KMS-11 (cell line): Measurements from ENCODE around the gene EPAS1.

ENCODE experiments used
- H2AFZ ChIP-seq: fragments of 200-600 bp; sonication (generic); 2 replicates; pipeline ENCODE4 v1.6.1; 2016; ENCODE audit warnings: antibody characterized with exemption, mixed run types, low read depth
- H3K27ac ChIP-seq: fragments of 200-600 bp; sonication (generic); 2 replicates; pipeline ENCODE4 v1.6.1; 2016; ENCODE audit warnings: mild to moderate bottlenecking, mixed run types
- H3K27me3 ChIP-seq: fragments of 200-600 bp; sonication (generic); 2 replicates; pipeline ENCODE4 v1.6.1; 2017; ENCODE audit warnings: mild to moderate bottlenecking, low read depth, mixed run types, moderate library complexity; ENCODE audit not compliant: insufficient read depth
- H3K36me3 ChIP-seq: fragments of 200-600 bp; sonication (generic); 2 replicates; pipeline ENCODE4 v1.6.1; 2017; ENCODE audit warnings: mild to moderate bottlenecking, mixed run types; ENCODE audit not compliant: insufficient read depth
- H3K4me1 ChIP-seq: fragments of 200-600 bp; sonication (generic); 2 replicates; pipeline ENCODE4 v1.6.1; 2016; ENCODE audit warnings: mild to moderate bottlenecking, low read depth, mixed run types; ENCODE audit not compliant: poor library complexity, severe bottlenecking
- H3K4me2 ChIP-seq: fragments of 200-600 bp; sonication (generic); 2 replicates; pipeline ENCODE4 v1.7.0; 2016; ENCODE audit warnings: mild to moderate bottlenecking, mixed run types
- H3K4me3 ChIP-seq: fragments of 200-600 bp; sonication (generic); IDR thresholded peaks from 2 replicates; pipeline ENCODE4 v1.6.1; 2017; ENCODE audit warnings: low read depth, low read length, mixed read lengths; ENCODE audit not compliant: insufficient read depth
- H3K79me2 ChIP-seq: fragments of 200-600 bp; sonication (generic); 2 replicates; pipeline ENCODE4 v1.6.1; 2016; ENCODE audit warnings: low read depth, mixed run types; ENCODE audit not compliant: insufficient read depth
- H3K9ac ChIP-seq: fragments of 200-600 bp; sonication (generic); 2 replicates; pipeline ENCODE4 v1.6.1; 2016; ENCODE audit warnings: mild to moderate bottlenecking, mixed run types
- H4K20me1 ChIP-seq: fragments of 200-600 bp; sonication (generic); 2 replicates; pipeline ENCODE4 v1.6.1; 2016; ENCODE audit warnings: mild to moderate bottlenecking, mixed run types; ENCODE audit not compliant: insufficient read depth
- TF ChIP-seq, protein P1 (sequence below): fragments of 200-600 bp; sonication (generic); conservative IDR thresholded peaks from 2 replicates; pipeline ENCODE4 v1.6.1; 2017; ENCODE audit warnings: low read depth, mild to moderate bottlenecking, antibody characterized with exemption, low read length, moderate library complexity, mixed read lengths

Gene EPAS1

DNA sequence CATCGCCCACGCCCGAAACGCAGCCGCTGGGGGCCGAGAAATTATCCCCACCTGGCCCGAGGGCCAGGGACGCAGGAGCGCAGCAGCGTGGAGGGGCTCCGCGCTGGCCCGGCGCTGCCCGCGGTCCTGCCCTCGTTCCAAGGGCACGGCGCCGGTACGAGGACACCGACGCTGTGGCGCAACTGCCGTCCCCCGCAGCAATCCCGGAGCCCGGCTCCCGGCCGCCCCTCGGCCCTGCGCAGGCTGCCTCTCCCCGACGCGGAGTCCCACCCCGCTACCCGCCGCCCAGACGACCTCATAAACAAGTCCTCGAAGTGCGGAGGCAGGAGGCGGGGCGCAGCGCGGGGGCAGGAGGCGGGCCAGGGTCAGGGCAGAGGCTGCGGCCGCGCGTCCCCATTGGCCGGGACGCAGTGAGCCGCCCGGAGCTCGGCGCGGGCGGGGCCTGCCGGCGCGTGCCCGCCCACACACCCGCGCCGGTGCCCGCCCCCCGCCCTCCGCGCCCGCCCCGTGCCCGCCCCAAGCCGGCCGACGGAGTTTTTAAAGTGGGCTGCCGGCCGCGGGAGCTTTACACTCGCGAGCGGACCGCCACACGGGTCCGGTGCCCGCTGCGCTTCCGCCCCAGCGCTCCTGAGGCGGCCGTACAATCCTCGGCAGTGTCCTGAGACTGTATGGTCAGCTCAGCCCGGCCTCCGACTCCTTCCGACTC lies at the start of gene EPAS1:
Gene EPAS1, plus strand, starts transcription at position 568 of the 706 bp plus-strand sequence. CDS start 505 bp downstream, outside the sequence.
- TF ChIP-seq, protein P1, sequence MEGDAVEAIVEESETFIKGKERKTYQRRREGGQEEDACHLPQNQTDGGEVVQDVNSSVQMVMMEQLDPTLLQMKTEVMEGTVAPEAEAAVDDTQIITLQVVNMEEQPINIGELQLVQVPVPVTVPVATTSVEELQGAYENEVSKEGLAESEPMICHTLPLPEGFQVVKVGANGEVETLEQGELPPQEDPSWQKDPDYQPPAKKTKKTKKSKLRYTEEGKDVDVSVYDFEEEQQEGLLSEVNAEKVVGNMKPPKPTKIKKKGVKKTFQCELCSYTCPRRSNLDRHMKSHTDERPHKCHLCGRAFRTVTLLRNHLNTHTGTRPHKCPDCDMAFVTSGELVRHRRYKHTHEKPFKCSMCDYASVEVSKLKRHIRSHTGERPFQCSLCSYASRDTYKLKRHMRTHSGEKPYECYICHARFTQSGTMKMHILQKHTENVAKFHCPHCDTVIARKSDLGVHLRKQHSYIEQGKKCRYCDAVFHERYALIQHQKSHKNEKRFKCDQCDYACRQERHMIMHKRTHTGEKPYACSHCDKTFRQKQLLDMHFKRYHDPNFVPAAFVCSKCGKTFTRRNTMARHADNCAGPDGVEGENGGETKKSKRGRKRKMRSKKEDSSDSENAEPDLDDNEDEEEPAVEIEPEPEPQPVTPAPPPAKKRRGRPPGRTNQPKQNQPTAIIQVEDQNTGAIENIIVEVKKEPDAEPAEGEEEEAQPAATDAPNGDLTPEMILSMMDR = no peak
- Histone ChIP-seq H3K9ac (peak within 1 kb of the TSS; percentile 22; the same call in 1 of the 2 replicates), H3K27me3 (peaks cover 12% of the 10 kb centered on the region)

DNA sequence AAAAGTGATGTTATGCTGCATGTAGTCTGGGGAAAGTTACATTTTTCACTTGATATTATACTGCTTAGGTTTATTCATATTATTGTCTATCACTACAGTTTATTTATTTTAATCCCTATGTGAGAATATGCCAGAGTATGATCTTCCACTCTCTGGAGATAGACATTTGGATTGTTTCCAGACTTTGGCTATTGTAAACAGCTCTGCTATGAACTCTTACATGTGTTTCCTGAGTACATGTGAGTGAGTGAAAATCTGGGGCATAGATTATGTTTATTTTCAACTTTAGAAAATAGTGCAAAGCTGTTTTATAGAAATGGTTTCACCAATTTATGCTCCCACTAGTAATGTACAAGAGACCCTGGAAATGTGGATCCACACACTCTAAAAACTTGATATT lies 49.0 kb upstream of the EPAS1 start:
- H3K9ac ChIP-seq = no peak overlapping the region
- no peaks in the 10 kb centered on the region for H3K4me1 ChIP-seq
- TF ChIP-seq, protein P1 = no peak
- no peaks in the 10 kb centered on the region for H3K79me2 ChIP-seq
- H3K4me3 ChIP-seq = no peak overlapping the region
- H3K27me3 ChIP-seq = no peaks in the 10 kb centered on the region
- no peaks in the 10 kb centered on the region for H4K20me1 ChIP-seq
- no peak overlapping the region for H2AFZ ChIP-seq
- no peak overlapping the region for H3K4me2 ChIP-seq
- H3K27ac ChIP-seq = no peak overlapping the region
- no peaks in the 10 kb centered on the region for H3K36me3 ChIP-seq

More for the DNA sequence above, at the start of gene EPAS1:
- Histone ChIP-seq H3K4me1 (no peaks in the 10 kb centered on the region), H3K4me3 (peak within 1 kb of the TSS; percentile 88), H3K36me3 (no peaks in the 10 kb centered on the region), H4K20me1 (no peaks in the 10 kb centered on the region), H2AFZ (peak within 1 kb of the TSS; percentile 99), H3K79me2 (no peaks in the 10 kb centered on the region), H3K27ac (no peak within 1 kb of the TSS), H3K4me2 (peak within 1 kb of the TSS; percentile 99)

DNA sequence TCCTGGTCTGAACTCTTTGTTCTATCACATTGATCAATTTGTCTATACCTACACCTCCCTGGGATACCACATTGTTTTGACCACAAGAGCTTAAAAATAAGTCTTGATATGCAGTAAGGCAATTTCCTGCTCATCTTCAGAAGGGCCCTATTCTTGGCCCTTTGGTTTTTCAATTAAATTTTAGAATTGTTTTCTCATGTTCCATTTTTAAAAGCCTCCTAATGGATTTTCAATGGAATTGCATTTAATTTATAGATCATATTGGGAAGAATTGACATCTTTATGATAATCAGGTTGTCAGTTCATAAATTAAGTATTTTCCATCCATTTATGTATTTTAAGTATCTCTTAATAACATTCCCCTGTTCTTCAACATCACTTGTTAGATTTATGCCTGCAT lies 47.6 kb upstream of the EPAS1 start:
- Histone ChIP-seq H3K27me3 (no peaks in the 10 kb centered on the region), H3K4me2 (no peak overlapping the region), H4K20me1 (no peaks in the 10 kb centered on the region), H2AFZ (no peak overlapping the region), H3K9ac (no peak overlapping the region), H3K27ac (no peak overlapping the region), H3K79me2 (no peaks in the 10 kb centered on the region), H3K36me3 (no peaks in the 10 kb centered on the region), H3K4me3 (no peak overlapping the region), H3K4me1 (no peaks in the 10 kb centered on the region)
- TF ChIP-seq, protein P1 = no peak

DNA sequence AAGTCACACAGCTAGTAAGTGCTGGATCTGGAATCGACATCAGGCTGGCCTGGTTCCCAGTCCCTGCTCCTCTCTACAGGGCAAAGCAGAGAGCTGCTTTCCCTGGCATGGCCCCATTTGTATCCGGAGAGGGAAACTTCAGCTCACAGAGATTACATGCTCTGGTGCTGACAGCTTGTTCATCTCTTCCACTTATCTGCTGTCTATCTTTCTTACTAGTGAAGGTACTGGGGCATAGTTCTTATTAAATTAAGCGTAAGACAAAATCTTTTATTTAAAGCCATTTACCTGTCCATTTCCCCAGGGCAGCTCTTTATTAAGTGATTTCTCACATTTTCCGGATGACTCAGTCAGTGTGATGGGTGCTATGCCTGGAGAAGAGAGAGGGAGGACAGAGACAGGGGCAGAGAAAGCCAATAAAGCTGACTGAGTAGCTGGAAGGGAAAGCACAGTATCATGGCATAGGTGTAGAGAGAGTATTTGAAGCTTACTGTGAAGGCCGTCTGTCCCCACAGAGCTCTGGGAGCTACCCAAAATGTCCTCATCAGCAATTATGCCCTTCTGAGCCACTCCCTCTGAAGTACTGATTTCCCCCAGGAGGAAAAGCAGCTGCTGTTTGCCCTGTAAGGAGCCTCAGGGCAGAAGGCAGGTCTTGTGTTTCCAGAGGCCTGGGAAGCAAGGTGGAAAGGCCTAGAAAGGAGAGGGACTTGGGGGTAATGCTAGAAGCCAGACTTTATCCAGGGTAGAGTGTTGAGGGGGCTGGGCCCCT lies 44.1 kb upstream of the EPAS1 start:
- Histone ChIP-seq H3K27ac (no peak overlapping the region), H3K9ac (no peak overlapping the region), H3K4me2 (no peak overlapping the region), H4K20me1 (no peaks in the 10 kb centered on the region), H3K36me3 (no peaks in the 10 kb centered on the region), H2AFZ (no peak overlapping the region), H3K4me3 (no peak overlapping the region), H3K79me2 (no peaks in the 10 kb centered on the region), H3K4me1 (no peaks in the 10 kb centered on the region), H3K27me3 (no peaks in the 10 kb centered on the region)
- TF ChIP-seq, protein P1 = no peak
